ENCODE data around the gene PIK3C3. TPM values are rescaled to one million over a fixed set of nuclear protein-coding genes. Genes with fewer than 3 reads are reported as not detected.
A peak's percentile ranks its signal among the peaks of the same experiment; 100 is the strongest.

Gene PIK3C3
- total RNA-seq = 61.5 and 74.8 TPM in 2 replicates
- long read RNA-seq, full-length matches to known transcripts = 128 of 235 reads
- long read RNA-seq, partial matches to known transcripts = 76 of 235 reads
- long read RNA-seq, other reads (novel, unspliced or antisense) = 31 of 235 reads

GRCh38 chr18:41954827-41955613, at the start of gene PIK3C3:
Gene PIK3C3, plus strand, starts transcription at chr18:41955234. Its CDS starts 58 bp downstream, at chr18:41955292.
- no peak for TF ChIP-seq CTCF (IDR thresholded peaks at IDR 0.05; ENCODE audit: unreplicated experiment)
- Mint-ChIP-seq H3K36me3 (ENCODE audit: insufficient read depth) (peaks cover 4% of the 10 kb centered on the region), H3K27me3 (peaks cover 8% of the 10 kb centered on the region)

DNA sequence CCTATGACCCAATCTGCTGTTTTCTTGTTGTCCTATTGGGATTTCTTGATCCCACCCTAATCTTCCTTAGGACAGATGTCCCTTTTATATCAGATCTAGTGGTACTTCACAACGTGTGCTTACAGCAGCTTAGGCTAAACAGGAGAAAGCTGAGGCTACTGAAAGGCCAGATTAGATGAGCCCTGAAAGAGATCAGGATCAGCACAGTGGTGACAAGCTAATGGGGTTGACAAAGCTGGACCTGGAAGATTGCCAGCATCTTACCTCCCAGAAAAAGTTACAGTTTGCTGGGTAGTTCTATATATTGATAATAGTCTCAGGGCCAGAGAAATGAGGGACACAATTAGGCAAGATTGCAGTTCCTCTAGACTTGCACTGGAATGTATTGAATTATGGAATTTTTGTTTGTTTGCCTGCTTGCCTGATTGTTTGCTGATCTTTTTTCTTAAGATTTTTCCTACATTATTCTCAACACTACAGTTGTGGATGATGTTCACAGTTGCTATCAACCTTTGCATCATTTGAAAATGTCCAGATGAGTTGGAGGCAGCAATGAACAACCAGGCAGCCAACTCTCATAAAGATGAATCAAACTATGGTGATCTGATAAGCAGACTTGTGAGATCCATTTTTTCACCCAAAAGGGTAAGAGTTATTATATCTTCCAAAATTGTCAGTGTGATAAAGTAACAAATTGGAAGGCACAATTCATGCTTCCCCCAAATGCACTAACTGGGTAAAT, 49.1 kb upstream of the PIK3C3 start:
- H3K4me3 Mint-ChIP-seq (ENCODE audit: low read depth) = no peak overlapping the region
- no peak overlapping the region for H3K27ac Mint-ChIP-seq
- no peak for DNase-seq (ENCODE audit: low spot score, unreplicated experiment)
- H3K9me3 Mint-ChIP-seq (ENCODE audit: low read depth) = peaks cover 3% of the 10 kb centered on the region
- no peaks in the 10 kb centered on the region for H3K36me3 Mint-ChIP-seq (ENCODE audit: insufficient read depth)
- H3K27me3 Mint-ChIP-seq = no peaks in the 10 kb centered on the region
- TF ChIP-seq CTCF (IDR thresholded peaks at IDR 0.05; ENCODE audit: unreplicated experiment) = no peak
- H3K4me1 Mint-ChIP-seq (ENCODE audit: low read depth) = peaks cover 19% of the 10 kb centered on the region

More at GRCh38 chr18:41954827-41955613, at the start of gene PIK3C3:
- peaks cover 19% of the 10 kb centered on the region for H3K4me1 Mint-ChIP-seq (ENCODE audit: low read depth)
- no peaks in the 10 kb centered on the region for H3K9me3 Mint-ChIP-seq (ENCODE audit: low read depth)
- H3K4me3 Mint-ChIP-seq (ENCODE audit: low read depth) = peak within 1 kb of the TSS; percentile 100
- peak within 1 kb of the TSS; percentile 99 for H3K27ac Mint-ChIP-seq
- peak; percentile 87 for DNase-seq (ENCODE audit: low spot score, unreplicated experiment)

DNA sequence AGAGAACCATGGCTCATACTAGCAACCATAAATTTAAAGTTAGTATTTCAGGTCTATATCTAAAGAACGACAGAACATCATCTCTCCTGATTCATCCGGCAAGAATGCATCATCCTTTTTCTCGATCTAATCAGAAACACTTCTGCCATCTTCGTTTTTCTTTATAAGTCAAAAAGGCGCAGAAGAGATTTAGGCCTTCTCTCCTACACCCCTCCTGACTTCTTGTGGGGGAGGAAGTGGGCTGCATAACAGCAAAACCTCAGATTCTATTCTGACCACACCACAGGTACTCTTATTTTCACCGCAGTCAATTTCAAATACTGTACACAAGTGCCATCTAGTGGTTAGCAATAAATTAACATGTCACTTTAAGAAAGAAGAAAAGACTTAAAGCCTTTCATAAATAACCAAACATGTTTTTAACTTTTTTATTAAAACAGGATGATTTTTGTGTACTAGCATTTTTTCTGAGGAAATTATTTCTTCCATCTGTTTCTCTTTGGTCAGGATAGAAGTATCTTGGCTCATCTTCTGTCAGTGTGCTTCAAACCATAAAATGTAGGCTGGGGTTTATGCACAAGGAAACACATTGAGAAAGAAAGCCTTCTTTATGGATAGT, 48.4 kb upstream of the PIK3C3 start:
- Mint-ChIP-seq H3K27me3 (no peaks in the 10 kb centered on the region), H3K9me3 (ENCODE audit: low read depth) (peaks cover 3% of the 10 kb centered on the region), H3K36me3 (ENCODE audit: insufficient read depth) (no peaks in the 10 kb centered on the region), H3K4me1 (ENCODE audit: low read depth) (peaks cover 18% of the 10 kb centered on the region), H3K27ac (no peak overlapping the region), H3K4me3 (ENCODE audit: low read depth) (no peak overlapping the region)
- TF ChIP-seq CTCF (IDR thresholded peaks at IDR 0.05; ENCODE audit: unreplicated experiment) = peak; percentile 85
- DNase-seq (ENCODE audit: low spot score, unreplicated experiment) = no peak

- H3K9me3 Mint-ChIP-seq (ENCODE audit: low read depth) = no peaks in the 10 kb centered on the region
- H3K27ac Mint-ChIP-seq = no peak overlapping the region
- no peaks in the 10 kb centered on the region for H3K27me3 Mint-ChIP-seq
- TF ChIP-seq CTCF (IDR thresholded peaks at IDR 0.05; ENCODE audit: unreplicated experiment) = no peak
- no peak overlapping the region for H3K4me3 Mint-ChIP-seq (ENCODE audit: low read depth)
- DNase-seq (ENCODE audit: low spot score, unreplicated experiment) = no peak
- H3K36me3 Mint-ChIP-seq (ENCODE audit: insufficient read depth) = no peaks in the 10 kb centered on the region
- H3K4me1 Mint-ChIP-seq (ENCODE audit: low read depth) = no peaks in the 10 kb centered on the region
Observed at GRCh38 chr18:41917181-41917580, 37.9 kb upstream of the PIK3C3 start.

GRCh38 chr18:41921770-41922169, 33.3 kb upstream of the PIK3C3 start:
- no peaks in the 10 kb centered on the region for H3K27me3 Mint-ChIP-seq
- DNase-seq (ENCODE audit: low spot score, unreplicated experiment) = no peak
- H3K4me1 Mint-ChIP-seq (ENCODE audit: low read depth) = no peaks in the 10 kb centered on the region
- H3K27ac Mint-ChIP-seq = no peak overlapping the region
- H3K4me3 Mint-ChIP-seq (ENCODE audit: low read depth) = no peak overlapping the region
- no peaks in the 10 kb centered on the region for H3K9me3 Mint-ChIP-seq (ENCODE audit: low read depth)
- TF ChIP-seq CTCF (IDR thresholded peaks at IDR 0.05; ENCODE audit: unreplicated experiment) = no peak
- H3K36me3 Mint-ChIP-seq (ENCODE audit: insufficient read depth) = no peaks in the 10 kb centered on the region
